ENCODE results near the gene ACTR3.
A peak's percentile ranks its signal among the peaks of the same experiment; 100 is the strongest.
"Not testable (repeated sequence)": the region's sequence is repeated elsewhere in the genome, so short reads cannot be mapped to it uniquely, and the experiment has no call there.

ACTR3 gene

GRCh38 chr2:113889471-113890252 is at the start of gene ACTR3:
ACTR3 (plus strand) TSS chr2:113890089; CDS start chr2:113890280, 191 bp downstream.
- DNase-seq: peak; percentile 99

DNA sequence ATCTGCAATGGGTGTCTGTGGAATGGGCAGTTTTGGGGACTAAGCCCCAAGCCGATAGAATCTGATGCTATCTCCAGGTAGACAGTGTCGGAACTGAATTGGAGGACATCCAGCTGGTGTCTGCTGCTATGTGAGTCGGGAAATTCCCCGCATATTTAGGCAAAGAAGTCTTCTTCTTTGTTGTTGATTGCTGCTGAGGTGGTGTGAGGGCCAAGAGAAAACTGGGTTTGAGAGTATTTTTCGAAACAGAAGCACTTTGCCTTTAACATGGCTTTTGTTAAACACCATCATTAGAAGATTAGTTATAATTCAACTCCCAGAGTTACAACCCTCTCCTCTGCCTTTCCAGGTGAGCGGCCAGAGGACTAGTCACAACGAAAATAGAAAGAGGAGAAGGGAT is 49.4 kb upstream of the ACTR3 start:
- DNase-seq: no peak

DNA sequence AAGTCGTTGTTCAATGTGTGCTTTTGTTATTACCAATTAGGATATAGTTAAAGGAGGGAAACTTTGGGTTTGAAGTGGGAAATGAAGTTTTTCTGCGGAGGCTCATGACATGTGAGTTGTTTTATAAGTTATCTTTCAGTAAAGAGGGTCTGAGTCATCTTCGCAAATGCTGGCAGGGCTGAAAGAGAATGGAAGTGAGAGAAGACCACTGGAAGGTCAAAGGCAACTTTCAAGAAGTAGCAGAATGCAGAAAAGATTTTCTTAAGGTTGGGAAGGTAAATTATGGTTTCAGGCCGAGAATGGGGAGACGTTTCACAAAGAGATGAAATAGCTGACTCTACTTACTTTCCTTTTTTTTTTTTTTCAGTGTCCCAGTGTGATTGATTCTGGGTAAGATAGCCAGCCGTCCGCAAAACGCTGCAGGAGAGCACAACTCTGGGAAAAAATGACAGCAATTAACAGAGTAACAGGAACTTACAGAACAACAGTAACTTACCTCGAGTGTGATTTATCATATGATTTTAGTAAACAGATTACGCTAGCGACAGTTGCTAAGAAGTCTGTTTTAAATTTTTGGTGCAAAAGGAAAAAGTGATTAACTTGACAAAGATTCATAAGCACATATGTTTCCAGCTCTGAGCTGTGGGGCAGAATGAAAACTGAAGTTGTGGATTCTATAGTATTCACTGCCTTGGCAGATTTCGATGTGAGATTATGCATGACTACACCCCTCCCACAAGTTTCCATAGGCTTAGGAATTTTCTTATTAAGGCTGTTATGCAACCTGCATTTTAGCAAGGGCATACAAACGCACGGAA is 46.8 kb upstream of the ACTR3 start:
- no peak for DNase-seq

DNA sequence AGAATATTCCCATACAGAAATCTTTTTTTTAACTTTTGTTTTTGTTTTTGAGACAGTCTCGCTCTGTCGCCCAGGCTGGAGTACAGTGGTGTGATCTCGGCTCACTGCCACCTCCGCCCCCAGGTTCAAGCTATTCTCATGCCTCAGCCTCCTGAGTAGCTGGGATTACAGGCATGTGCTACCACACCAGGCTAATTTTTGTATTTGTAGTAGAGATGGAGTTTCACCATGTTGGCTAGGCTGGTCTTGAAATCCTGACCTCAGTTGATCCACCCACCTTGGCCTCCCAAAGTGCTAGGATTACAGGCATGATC is 46.2 kb upstream of the ACTR3 start:
- DNase-seq: not testable (repeated sequence)

DNA sequence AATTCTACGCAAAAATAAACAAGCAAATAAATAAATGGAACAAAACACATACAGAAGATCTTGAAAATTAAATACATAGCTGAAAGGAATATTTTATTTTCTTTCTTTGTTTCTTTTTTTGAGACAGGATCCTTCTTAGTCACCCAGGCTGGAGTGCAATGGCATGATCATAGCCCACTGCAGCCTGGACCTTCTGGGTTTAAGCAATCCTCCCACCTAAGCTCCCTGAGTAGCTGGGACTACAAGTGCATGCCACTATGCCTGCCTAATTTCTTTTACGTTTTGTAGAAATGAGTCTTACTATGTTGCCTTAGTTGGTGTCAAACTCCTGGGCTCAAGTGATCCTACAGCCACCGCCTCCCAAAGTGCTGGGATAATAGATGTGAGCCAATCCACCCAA is 44.6 kb upstream of the ACTR3 start:
- DNase-seq: no peak

- DNase-seq: not testable (repeated sequence)
Observed at GRCh38 chr2:113845796-113846195, 44.1 kb upstream of the ACTR3 start.

DNA sequence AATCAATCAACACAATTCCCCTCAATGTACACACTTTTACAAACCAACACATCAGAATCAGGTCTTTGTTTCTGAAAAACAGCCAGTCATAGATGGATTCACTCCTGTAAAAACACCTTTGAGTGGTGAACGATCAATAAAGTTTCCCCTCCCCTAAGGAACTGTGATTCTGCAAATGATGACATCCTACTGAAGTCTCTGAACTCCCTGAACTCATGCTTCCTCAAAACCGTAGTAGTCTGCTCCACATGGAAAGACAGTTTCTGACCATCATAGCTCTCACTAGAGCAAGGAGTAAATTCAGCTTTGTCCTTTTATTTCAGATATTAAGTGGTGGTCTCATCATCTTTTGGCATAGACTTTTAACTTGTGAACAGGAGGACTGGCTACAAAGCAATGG is 43.5 kb upstream of the ACTR3 start:
- no peak for DNase-seq

- no peak for DNase-seq
Observed at GRCh38 chr2:113847144-113847543, 42.7 kb upstream of the ACTR3 start.

DNA sequence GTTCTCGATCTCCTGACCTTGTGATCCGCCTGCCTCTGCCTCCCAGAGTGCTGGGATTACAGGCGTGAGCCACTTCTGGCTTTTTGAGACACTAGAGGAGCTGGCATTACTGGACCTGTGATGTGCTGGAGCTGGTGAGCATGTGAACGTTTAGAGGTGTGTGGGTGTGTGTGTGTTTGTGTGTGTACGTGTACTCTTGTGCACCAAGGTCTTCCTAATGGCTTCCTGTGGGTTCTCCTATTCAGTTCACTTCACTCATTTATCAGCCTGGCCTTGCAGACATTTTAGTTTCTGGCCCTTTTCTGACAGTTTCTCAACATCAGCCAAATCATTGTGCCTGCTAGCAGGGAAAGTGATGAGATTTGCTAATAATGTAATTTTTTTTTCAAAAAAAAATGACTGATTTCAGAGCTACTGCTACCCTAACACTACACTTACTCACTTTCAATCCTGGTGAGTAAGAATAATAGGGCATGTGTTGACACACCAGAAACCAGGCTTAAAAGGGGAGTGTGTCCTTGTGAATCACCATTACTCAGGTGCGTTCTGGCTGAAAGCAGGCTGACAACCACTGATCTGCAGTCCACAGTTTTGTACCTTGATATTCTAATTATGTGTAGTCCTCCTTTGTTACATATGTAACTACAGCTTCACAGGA is 41.0 kb upstream of the ACTR3 start:
- DNase-seq: no peak

- DNase-seq: peak; percentile 83
Observed at GRCh38 chr2:113850687-113851086, 39.2 kb upstream of the ACTR3 start.

DNA sequence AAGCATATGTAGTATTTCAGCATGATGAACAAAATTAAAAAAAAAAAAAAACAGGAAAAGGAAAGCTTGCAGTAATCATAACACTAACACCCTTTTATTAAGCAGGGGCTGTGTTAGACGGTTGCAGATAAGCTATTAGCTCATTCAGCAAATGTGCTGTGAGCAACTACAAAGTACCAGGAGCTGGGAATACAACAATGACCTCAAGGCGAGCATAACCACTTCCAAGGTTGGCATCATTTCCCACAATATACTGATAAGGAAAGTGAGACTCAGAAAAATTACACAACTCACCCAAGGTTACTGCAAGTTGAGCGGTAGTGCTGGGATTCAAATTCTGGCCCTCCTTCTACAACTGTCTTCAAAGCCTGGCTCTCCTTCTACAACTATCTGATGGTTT is 38.2 kb upstream of the ACTR3 start:
- peak; percentile 45 for DNase-seq

DNA sequence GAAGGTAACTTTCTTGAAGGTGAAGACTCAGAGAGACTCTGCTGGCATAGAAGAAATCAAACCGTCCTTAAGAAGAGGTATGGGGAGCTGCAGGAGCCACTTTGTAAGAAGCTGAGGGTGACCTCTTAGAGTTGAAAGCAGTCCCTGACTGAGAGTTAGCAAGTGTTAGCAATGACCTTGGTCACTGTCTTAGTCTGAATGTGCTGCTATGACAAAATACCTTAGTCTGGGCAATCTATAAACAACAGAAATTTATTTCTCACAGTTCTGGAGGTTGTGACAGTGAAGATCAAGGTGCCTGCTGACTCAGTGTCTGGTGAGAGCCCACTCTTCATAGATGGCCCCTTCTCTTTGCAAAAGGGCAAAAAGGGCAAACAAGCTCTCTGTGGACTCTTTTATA is 35.7 kb upstream of the ACTR3 start:
- DNase-seq: no peak

DNA sequence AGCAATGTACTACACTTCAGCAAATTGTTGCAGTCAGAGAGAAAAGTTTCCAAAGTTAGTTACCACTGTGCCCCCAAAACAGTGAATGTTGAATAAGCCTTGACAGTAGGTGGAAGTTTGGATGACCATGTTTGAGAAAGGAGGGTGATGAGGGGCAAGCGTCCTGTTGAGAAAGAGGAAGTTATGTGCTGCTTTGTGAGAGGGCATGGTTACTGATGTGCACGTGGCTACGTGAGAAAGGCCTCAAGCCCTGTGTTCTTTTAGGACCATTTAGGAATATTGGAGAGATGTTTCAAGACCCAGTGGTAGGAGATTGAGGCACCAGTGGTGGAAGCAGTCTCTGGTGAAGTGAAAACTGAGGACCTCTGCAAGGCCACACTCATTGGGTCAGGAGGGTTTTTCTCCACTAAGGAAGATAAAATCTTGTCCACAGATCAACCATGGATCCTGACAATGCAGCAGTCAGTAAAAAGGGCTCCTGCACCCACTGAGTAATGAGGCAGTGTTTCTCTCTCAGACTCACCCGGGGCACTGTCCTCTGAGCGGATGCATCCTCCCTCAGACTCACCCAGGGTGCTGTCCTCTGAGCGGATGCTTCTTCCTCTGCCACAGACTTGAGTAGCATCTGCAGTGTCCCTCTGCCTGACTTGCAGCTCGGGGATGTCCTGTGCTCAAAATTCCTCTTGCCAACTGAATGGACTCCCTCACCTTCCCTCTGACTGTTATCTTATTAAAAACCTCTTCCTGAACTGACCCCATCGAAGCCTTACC is 34.7 kb upstream of the ACTR3 start:
- DNase-seq: peak; percentile 72

DNA sequence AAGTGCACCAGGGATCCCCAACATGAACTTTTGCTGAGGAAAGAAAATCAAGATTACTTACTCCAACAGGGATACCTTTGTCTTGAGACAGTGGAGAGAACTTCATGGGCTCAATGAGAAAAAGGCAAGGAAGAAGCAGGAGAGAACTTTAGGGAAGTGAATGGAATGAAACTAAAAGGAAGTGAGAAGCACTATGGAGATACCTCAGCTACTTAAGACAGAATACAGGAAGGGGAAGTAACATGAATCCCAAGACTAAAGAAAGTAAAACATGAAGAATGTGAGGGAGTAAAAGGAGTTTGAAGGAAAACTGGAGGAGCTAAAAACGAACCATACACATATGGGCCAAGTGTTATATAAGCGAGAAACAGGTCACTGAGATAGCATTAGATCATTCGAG is 32.4 kb upstream of the ACTR3 start:
- DNase-seq: peak; percentile 38

GRCh38 chr2:113858764-113859163 is 31.1 kb upstream of the ACTR3 start:
- DNase-seq: no peak

GRCh38 chr2:113861740-113862139 is 28.1 kb upstream of the ACTR3 start:
- DNase-seq: no peak

- peak; percentile 82 for DNase-seq
Observed at GRCh38 chr2:113863144-113863543, 26.7 kb upstream of the ACTR3 start.

DNA sequence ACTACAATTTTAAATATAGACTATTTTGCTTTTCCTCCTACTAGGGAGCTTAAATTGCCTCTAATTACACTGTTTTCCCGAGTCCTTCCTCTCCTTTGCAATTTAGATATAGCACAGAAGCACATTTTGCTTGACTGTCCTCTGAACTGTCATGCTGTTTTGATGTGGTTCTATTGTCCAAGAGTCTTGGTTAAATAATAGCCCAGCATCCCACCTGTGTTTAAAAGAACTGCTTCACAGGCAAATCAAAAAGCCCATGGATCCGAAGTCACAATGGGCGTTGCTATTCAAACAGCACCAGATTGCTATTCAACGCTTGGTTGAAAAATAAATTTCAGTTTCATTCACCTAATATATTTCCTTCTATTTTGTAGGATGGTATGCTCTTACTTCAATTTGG is 22.3 kb upstream of the ACTR3 start:
- DNase-seq: no peak

DNA sequence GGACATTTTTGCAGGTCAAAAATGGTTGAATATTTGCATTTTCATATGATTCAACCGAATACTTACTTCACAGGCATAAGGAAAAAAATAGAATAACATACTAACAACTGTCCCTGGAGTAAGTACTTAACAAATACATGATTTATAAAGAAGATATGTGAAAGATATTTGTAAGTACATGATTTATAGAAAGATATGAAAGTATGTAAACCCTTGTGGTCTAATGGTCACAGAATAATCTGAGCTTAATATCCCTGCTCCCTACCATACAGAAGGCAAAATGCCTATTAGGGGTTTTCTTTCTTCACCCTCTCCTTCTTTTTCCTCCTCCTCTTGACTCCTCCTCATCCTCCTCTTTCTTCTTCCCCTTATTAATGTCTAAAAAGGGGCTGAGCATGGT is 20.6 kb upstream of the ACTR3 start:
- DNase-seq: no peak

DNA sequence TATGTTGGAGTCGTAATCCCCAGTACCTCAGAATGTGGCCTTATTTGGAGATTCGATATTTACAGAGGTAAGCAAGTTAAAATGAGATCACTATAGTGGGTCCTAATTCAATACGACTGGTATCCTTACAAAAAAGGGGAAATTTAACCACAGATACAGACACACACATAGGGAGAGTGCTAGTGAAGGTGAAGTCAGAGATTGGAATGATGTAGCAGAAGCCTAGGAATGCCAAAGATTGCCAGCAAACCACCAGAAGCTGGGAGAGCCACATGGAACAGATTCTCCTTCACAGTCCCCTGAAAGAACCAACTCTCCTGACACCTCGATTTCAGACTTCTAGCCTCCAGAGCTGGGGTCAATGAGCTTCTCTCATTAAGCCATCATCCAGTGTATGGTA is 17.7 kb upstream of the ACTR3 start:
- DNase-seq: no peak

- DNase-seq: no peak
Observed at GRCh38 chr2:113873867-113874266, 16.0 kb upstream of the ACTR3 start.

DNA sequence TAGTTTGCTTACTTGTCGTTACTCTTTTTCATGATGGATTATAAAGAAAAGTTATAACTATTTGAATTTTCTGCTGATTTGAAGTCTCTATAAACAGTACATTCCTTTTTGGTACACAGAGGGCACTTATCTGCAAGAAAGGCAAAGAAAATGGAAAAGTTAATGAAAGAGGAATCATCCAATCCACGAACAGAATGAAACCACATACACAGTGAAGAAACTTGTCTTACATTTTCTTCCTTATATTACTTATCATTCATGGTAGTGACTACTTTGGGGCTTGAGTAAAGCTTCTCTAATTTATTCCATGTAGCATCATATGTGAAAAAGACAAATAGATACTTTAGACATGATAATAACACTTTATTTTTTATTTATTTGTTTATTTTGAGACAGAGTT is 14.8 kb upstream of the ACTR3 start:
- no peak for DNase-seq
